RWPE2 (cell line): ENCODE results near the gene CXorf65.

Source experiments
- ATAC-seq: fragments of 200-7000 bp; cut with Tn5 transposase; 3 replicates; pipeline ENCODE4 v1.9.1; 2021; ENCODE audit warnings: low read depth
- DNase-seq: peaks from one replicate; pipeline ENCODE4 v3.0.0-alpha.2; 2020; ENCODE audit warnings: low spot score
- H3K27ac ChIP-seq: fragments of 450-650 bp; 2 replicates; pipeline ENCODE4 v1.5.1; 2017; ENCODE audit warnings: mild to moderate bottlenecking; ENCODE audit not compliant: poor library complexity, severe bottlenecking
- H3K27me3 ChIP-seq: fragments of 250-450 bp; sonication (Bioruptor Pico); 2 replicates; pipeline ENCODE4 v1.5.1; 2021; ENCODE audit warnings: mild to moderate bottlenecking, moderate library complexity; ENCODE audit not compliant: insufficient read depth, poor library complexity, severe bottlenecking
- H3K36me3 ChIP-seq: fragments of 250-450 bp; sonication (Bioruptor Pico); 2 replicates; pipeline ENCODE4 v1.5.1; 2020; ENCODE audit warnings: low read depth, mild to moderate bottlenecking, moderate library complexity
- H3K4me1 ChIP-seq: fragments of 250-450 bp; sonication (Bioruptor Pico); 2 replicates; pipeline ENCODE4 v1.5.1; 2021; ENCODE audit warnings: mild to moderate bottlenecking, moderate library complexity; ENCODE audit not compliant: insufficient read depth, poor library complexity, severe bottlenecking
- H3K4me3 ChIP-seq: fragments of 250-450 bp; sonication (Bioruptor Pico); 2 replicates; pipeline ENCODE4 v1.5.1; 2021; ENCODE audit warnings: mild to moderate bottlenecking, moderate library complexity; ENCODE audit not compliant: severe bottlenecking
- H3K9me3 ChIP-seq: fragments of 250-450 bp; sonication (Bioruptor Pico); 2 replicates; pipeline ENCODE4 v1.5.1; 2021; ENCODE audit warnings: mild to moderate bottlenecking, moderate library complexity; ENCODE audit not compliant: severe bottlenecking
- CTCF ChIP-seq: fragments of 450-650 bp; IDR thresholded peaks from one replicate; pipeline ENCODE4 v1.5.1; 2017; ENCODE audit warnings: mild to moderate bottlenecking, moderate library complexity; ENCODE audit not compliant: poor library complexity, severe bottlenecking

Gene CXorf65

GRCh38 chrX:71082822-71083221 lies 23.7 kb downstream of the CXorf65 start:
- no peaks in the 10 kb centered on the region for H3K36me3 ChIP-seq
- no peak overlapping the region for H3K4me3 ChIP-seq
- ATAC-seq (no peak), DNase-seq (no peak)
- H3K27me3 ChIP-seq = no peaks in the 10 kb centered on the region
- H3K4me1 ChIP-seq = peaks cover 7% of the 10 kb centered on the region
- no peaks in the 10 kb centered on the region for H3K9me3 ChIP-seq
- no peak overlapping the region for H3K27ac ChIP-seq
- TF ChIP-seq CTCF = no peak

- Histone ChIP-seq H3K27me3 (no peaks in the 10 kb centered on the region), H3K4me3 (no peak overlapping the region), H3K9me3 (no peaks in the 10 kb centered on the region), H3K4me1 (peaks cover 7% of the 10 kb centered on the region), H3K27ac (no peak overlapping the region), H3K36me3 (no peaks in the 10 kb centered on the region)
- no peak for TF ChIP-seq CTCF
- DNase-seq (no peak), ATAC-seq (no peak)
Observed at GRCh38 chrX:71082124-71082647, 24.4 kb downstream of the CXorf65 start.

GRCh38 chrX:71081330-71082123 lies 25.0 kb downstream of the CXorf65 start:
- no peaks in the 10 kb centered on the region for H3K27me3 ChIP-seq
- TF ChIP-seq CTCF = no peak

DNA sequence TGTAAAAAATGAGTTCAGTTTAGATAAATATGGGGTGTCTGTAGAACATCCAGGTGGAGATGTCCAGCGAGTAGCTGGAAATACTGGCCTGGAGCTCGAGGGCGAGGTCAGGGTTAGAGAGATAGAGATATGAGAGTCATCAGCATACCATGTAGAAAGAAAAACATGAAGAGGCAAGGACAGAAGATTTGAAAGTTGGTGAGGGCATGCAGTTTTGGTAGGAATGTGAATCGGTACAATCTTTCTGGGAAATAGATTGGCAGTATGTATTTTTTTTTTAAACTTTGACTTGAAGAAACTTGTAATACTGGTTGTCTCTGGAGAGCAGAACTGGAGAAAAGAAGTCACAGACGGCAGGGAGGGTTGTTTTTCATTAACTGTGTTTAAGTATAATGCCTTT lies 36.0 kb downstream of the CXorf65 start:
- no peaks in the 10 kb centered on the region for H3K27me3 ChIP-seq
- peaks cover 13% of the 10 kb centered on the region for H3K4me1 ChIP-seq
- no peak overlapping the region for H3K27ac ChIP-seq
- no peak for TF ChIP-seq CTCF
- no peak overlapping the region for H3K4me3 ChIP-seq
- H3K9me3 ChIP-seq = no peaks in the 10 kb centered on the region
- ATAC-seq = no peak
- no peaks in the 10 kb centered on the region for H3K36me3 ChIP-seq
- DNase-seq = no peak

More at GRCh38 chrX:71081330-71082123, 25.0 kb downstream of the CXorf65 start:
- DNase-seq (no peak), ATAC-seq (peak; percentile 70)
- Histone ChIP-seq H3K4me1 (peaks cover 7% of the 10 kb centered on the region), H3K9me3 (no peaks in the 10 kb centered on the region), H3K36me3 (no peaks in the 10 kb centered on the region), H3K27ac (no peak overlapping the region), H3K4me3 (no peak overlapping the region)
